ENCODE measurements around the gene SELENOK.

SELENOK gene

GRCh38 chr3:53881691-53882593 is 9.7 kb downstream of the SELENOK start, which contains the start of gene ACTR8:
ACTR8 (minus strand) TSS chr3:53882152; CDS start chr3:53882101, 51 bp downstream.
- DNase-seq: peak; percentile 64

GRCh38 chr3:53880396-53881345 is 11.0 kb downstream of the SELENOK start:
- no peak for DNase-seq

- DNase-seq: no peak
These were observed 25.7 kb downstream of the SELENOK start for GRCh38 chr3:53865732-53866499.

- no peak for DNase-seq
These were observed 28.5 kb downstream of the SELENOK start for GRCh38 chr3:53863145-53863544.

- DNase-seq: no peak
These were observed 29.4 kb downstream of the SELENOK start for GRCh38 chr3:53862241-53862640.

- no peak for DNase-seq
These were observed 31.5 kb downstream of the SELENOK start for GRCh38 chr3:53860196-53860595.

- no peak for DNase-seq
These were observed 32.5 kb downstream of the SELENOK start for GRCh38 chr3:53859178-53859577.

GRCh38 chr3:53858096-53858741 is 33.4 kb downstream of the SELENOK start:
- DNase-seq: no peak

- no peak for DNase-seq
These were observed 34.7 kb downstream of the SELENOK start for GRCh38 chr3:53856964-53857363.

- no peak for DNase-seq
These were observed 40.8 kb downstream of the SELENOK start for GRCh38 chr3:53850895-53851294.

GRCh38 chr3:53849916-53850315 is 41.7 kb downstream of the SELENOK start:
- DNase-seq: no peak

GRCh38 chr3:53846851-53847155 is 44.9 kb downstream of the SELENOK start:
- no peak for DNase-seq

GRCh38 chr3:53846134-53846850 is 45.4 kb downstream of the SELENOK start, which contains the start of the genes CHDH and IL17RB:
CHDH (minus strand) TSS chr3:53846419; CDS start chr3:53824008, 22,411 bp downstream.
IL17RB (plus strand) TSS chr3:53846568; CDS start chr3:53846589, 21 bp downstream.
- no peak for DNase-seq

- DNase-seq: no peak
These were observed 45.9 kb downstream of the SELENOK start for GRCh38 chr3:53845881-53846133.

GRCh38 chr3:53845103-53845880 is 46.4 kb downstream of the SELENOK start:
- DNase-seq: no peak

GRCh38 chr3:53844262-53845102 is 47.2 kb downstream of the SELENOK start:
- DNase-seq: no peak

GRCh38 chr3:53843195-53844177 is 48.2 kb downstream of the SELENOK start:
- no peak for DNase-seq

- no peak for DNase-seq
These were observed 49.0 kb downstream of the SELENOK start for GRCh38 chr3:53842436-53843194.
